ENCODE results near the gene SNCB. TPM values are rescaled to one million over a fixed set of nuclear protein-coding genes. Genes with fewer than 3 reads are reported as not detected.

Gene SNCB
- total and polyA plus RNA-seq, 2 of the 13 experiments (the other 11 are each of a cell fraction or from before 2014, with no cell fraction given): not detected

DNA sequence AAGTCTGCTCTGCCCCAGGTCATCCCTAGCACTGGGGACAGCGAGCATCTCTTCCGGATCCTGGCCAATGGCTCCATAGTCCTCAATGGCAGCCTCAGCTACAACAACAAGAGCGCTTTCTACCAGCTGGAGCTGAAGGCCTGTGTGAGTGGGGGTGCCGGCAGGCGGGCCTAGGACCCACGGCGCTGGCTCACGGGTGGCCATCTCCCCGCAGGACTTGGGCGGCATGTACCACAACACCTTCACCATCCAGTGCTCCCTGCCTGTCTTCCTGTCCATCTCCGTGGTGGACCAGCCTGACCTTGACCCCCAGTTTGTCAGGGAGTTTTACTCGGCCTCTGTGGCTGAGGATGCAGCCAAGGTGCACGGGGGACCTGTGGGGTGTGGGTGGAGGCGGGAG is 55.3 kb downstream of the SNCB start (continued):
- TF ChIP-seq, protein P1, sequence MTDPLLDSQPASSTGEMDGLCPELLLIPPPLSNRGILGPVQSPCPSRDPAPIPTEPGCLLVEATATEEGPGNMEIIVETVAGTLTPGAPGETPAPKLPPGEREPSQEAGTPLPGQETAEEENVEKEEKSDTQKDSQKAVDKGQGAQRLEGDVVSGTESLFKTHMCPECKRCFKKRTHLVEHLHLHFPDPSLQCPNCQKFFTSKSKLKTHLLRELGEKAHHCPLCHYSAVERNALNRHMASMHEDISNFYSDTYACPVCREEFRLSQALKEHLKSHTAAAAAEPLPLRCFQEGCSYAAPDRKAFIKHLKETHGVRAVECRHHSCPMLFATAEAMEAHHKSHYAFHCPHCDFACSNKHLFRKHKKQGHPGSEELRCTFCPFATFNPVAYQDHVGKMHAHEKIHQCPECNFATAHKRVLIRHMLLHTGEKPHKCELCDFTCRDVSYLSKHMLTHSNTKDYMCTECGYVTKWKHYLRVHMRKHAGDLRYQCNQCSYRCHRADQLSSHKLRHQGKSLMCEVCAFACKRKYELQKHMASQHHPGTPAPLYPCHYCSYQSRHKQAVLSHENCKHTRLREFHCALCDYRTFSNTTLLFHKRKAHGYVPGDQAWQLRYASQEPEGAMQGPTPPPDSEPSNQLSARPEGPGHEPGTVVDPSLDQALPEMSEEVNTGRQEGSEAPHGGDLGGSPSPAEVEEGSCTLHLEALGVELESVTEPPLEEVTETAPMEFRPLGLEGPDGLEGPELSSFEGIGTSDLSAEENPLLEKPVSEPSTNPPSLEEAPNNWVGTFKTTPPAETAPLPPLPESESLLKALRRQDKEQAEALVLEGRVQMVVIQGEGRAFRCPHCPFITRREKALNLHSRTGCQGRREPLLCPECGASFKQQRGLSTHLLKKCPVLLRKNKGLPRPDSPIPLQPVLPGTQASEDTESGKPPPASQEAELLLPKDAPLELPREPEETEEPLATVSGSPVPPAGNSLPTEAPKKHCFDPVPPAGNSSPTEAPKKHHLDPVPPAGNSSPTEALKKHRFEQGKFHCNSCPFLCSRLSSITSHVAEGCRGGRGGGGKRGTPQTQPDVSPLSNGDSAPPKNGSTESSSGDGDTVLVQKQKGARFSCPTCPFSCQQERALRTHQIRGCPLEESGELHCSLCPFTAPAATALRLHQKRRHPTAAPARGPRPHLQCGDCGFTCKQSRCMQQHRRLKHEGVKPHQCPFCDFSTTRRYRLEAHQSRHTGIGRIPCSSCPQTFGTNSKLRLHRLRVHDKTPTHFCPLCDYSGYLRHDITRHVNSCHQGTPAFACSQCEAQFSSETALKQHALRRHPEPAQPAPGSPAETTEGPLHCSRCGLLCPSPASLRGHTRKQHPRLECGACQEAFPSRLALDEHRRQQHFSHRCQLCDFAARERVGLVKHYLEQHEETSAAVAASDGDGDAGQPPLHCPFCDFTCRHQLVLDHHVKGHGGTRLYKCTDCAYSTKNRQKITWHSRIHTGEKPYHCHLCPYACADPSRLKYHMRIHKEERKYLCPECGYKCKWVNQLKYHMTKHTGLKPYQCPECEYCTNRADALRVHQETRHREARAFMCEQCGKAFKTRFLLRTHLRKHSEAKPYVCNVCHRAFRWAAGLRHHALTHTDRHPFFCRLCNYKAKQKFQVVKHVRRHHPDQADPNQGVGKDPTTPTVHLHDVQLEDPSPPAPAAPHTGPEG (CRISPR knock-in tag; IDR thresholded peaks at IDR 0.05): no peak
- TF ChIP-seq MAF1 (CRISPR knock-in tag; IDR thresholded peaks at IDR 0.05; ENCODE audit: borderline replicate concordance) (no peak), CCDC6 (CRISPR knock-in tag; IDR thresholded peaks at IDR 0.05) (no peak), ZFP37 (CRISPR knock-in tag; IDR thresholded peaks at IDR 0.05; ENCODE audit: borderline replicate concordance) (no peak), STAT6 (CRISPR knock-in tag; IDR thresholded peaks at IDR 0.05; ENCODE audit: borderline replicate concordance) (no peak), FOXP1 (IDR thresholded peaks at IDR 0.05) (no peak), FOXP1 (CRISPR knock-in tag; IDR thresholded peaks at IDR 0.05) (no peak)
- TF ChIP-seq, protein P2, sequence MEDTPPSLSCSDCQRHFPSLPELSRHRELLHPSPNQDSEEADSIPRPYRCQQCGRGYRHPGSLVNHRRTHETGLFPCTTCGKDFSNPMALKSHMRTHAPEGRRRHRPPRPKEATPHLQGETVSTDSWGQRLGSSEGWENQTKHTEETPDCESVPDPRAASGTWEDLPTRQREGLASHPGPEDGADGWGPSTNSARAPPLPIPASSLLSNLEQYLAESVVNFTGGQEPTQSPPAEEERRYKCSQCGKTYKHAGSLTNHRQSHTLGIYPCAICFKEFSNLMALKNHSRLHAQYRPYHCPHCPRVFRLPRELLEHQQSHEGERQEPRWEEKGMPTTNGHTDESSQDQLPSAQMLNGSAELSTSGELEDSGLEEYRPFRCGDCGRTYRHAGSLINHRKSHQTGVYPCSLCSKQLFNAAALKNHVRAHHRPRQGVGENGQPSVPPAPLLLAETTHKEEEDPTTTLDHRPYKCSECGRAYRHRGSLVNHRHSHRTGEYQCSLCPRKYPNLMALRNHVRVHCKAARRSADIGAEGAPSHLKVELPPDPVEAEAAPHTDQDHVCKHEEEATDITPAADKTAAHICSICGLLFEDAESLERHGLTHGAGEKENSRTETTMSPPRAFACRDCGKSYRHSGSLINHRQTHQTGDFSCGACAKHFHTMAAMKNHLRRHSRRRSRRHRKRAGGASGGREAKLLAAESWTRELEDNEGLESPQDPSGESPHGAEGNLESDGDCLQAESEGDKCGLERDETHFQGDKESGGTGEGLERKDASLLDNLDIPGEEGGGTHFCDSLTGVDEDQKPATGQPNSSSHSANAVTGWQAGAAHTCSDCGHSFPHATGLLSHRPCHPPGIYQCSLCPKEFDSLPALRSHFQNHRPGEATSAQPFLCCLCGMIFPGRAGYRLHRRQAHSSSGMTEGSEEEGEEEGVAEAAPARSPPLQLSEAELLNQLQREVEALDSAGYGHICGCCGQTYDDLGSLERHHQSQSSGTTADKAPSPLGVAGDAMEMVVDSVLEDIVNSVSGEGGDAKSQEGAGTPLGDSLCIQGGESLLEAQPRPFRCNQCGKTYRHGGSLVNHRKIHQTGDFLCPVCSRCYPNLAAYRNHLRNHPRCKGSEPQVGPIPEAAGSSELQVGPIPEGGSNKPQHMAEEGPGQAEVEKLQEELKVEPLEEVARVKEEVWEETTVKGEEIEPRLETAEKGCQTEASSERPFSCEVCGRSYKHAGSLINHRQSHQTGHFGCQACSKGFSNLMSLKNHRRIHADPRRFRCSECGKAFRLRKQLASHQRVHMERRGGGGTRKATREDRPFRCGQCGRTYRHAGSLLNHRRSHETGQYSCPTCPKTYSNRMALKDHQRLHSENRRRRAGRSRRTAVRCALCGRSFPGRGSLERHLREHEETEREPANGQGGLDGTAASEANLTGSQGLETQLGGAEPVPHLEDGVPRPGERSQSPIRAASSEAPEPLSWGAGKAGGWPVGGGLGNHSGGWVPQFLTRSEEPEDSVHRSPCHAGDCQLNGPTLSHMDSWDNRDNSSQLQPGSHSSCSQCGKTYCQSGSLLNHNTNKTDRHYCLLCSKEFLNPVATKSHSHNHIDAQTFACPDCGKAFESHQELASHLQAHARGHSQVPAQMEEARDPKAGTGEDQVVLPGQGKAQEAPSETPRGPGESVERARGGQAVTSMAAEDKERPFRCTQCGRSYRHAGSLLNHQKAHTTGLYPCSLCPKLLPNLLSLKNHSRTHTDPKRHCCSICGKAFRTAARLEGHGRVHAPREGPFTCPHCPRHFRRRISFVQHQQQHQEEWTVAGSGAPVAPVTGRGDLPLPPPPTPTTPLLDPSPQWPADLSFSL (CRISPR knock-in tag; IDR thresholded peaks at IDR 0.05): no peak
